ENCODE data around the gene HBE1. TPM values are rescaled to one million over a fixed set of nuclear protein-coding genes. Genes with fewer than 3 reads are reported as not detected.

Gene HBE1
- total and polyA plus RNA-seq, 8 donors = 4.2 to 41.6 (median 16.3) TPM; not detected in 2

DNA sequence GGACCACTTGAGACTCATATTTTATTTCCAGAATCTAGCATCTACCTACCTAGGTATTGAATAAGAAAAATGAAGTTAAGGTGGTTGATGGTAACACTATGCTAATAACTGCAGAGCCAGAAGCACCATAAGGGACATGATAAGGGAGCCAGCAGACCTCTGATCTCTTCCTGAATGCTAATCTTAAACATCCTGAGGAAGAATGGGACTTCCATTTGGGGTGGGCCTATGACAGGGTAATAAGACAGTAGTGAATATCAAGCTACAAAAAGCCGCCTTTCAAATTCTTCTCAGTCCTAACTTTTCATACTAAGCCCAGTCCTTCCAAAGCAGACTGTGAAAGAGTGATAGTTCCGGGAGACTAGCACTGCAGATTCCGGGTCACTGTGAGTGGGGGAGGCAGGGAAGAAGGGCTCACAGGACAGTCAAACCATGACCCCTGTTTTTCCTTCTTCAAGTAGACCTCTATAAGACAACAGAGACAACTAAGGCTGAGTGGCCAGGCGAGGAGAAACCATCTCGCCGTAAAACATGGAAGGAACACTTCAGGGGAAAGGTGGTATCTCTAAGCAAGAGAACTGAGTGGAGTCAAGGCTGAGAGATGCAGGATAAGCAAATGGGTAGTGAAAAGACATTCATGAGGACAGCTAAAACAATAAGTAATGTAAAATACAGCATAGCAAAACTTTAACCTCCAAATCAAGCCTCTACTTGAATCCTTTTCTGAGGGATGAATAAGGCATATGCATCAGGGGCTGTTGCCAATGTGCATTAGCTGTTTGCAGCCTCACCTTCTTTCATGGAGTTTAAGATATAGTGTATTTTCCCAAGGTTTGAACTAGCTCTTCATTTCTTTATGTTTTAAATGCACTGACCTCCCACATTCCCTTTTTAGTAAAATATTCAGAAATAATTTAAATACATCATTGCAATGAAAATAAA, 44.9 kb downstream of the HBE1 start:
- ATAC-seq (peak; percentile 83), DNase-seq (no peak)
- TF ChIP-seq, protein P1, sequence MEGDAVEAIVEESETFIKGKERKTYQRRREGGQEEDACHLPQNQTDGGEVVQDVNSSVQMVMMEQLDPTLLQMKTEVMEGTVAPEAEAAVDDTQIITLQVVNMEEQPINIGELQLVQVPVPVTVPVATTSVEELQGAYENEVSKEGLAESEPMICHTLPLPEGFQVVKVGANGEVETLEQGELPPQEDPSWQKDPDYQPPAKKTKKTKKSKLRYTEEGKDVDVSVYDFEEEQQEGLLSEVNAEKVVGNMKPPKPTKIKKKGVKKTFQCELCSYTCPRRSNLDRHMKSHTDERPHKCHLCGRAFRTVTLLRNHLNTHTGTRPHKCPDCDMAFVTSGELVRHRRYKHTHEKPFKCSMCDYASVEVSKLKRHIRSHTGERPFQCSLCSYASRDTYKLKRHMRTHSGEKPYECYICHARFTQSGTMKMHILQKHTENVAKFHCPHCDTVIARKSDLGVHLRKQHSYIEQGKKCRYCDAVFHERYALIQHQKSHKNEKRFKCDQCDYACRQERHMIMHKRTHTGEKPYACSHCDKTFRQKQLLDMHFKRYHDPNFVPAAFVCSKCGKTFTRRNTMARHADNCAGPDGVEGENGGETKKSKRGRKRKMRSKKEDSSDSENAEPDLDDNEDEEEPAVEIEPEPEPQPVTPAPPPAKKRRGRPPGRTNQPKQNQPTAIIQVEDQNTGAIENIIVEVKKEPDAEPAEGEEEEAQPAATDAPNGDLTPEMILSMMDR (IDR thresholded peaks at IDR 0.05) = no peak
- Histone ChIP-seq H3K27ac (no peak overlapping the region), H3K9me3 (peaks cover 0 to 2% of the 10 kb centered on the region in 2 donors), H3K36me3 (no peaks in the 10 kb centered on the region), H3K4me1 (no peaks in the 10 kb centered on the region), H3K27me3 (no peaks in the 10 kb centered on the region), H3K4me3 (no peak overlapping the region)
- intact Hi-C loops (cut with DNase I) = no loop called here

DNA sequence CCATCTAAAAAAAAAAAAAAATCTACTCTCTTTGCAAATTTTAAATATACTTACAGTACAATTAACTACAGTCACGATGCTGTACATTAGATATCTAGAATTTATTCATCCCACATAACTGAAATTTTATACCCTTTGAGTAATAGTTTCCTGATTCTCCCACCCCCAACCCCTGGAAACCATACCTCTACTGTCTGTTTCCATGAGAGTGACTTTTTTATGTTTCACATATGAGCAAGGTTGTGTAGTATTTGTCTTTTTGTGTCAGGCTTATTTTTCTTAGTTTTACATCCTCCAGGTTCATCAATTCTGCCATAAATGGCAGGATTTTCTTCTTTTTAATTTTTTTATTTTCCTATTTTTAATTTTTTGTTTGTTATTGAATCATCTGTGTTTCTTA, 46.1 kb downstream of the HBE1 start:
- no peak overlapping the region for H3K27ac ChIP-seq
- ATAC-seq (no peak), DNase-seq (no peak)
- intact Hi-C loops (cut with DNase I) = no loop called here
- no peaks in the 10 kb centered on the region for H3K4me1 ChIP-seq
- H3K9me3 ChIP-seq = peaks cover 0 to 2% of the 10 kb centered on the region in 2 donors
- no peaks in the 10 kb centered on the region for H3K36me3 ChIP-seq
- H3K27me3 ChIP-seq = no peaks in the 10 kb centered on the region
- no peak overlapping the region for H3K4me3 ChIP-seq
- TF ChIP-seq, protein P1 (IDR thresholded peaks at IDR 0.05) = no peak

DNA sequence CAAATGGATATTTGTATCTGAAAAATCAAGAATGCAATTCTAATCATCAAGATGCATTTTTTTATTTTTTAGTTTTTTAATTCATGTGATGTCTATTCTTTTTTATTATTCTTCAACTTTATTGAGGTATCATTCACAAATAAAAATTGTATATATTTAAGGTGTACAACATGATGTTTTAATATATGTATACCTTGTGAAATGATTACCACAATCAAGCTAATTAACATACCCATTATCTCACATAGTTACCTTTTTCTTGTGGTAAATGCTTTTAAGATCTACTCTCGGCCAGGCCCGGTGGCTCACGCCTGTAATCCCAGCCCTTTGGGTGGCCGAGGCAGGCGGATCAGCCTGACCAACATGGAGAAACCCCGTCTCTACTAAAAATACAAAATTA, 46.6 kb downstream of the HBE1 start:
- no peaks in the 10 kb centered on the region for H3K4me1 ChIP-seq
- H3K27ac ChIP-seq = no peak overlapping the region
- intact Hi-C loops (cut with DNase I) = no loop called here
- no peak for DNase-seq
- TF ChIP-seq, protein P1 (IDR thresholded peaks at IDR 0.05) = no peak
- H3K4me3 ChIP-seq = no peak overlapping the region
- no peaks in the 10 kb centered on the region for H3K36me3 ChIP-seq
- H3K27me3 ChIP-seq = no peaks in the 10 kb centered on the region
- ATAC-seq = no peak
- H3K9me3 ChIP-seq = peaks cover 0 to 2% of the 10 kb centered on the region in 2 donors

Other genes starting within 250 kb of the HBE1 start
- not detected for gene OR52J3, start 223.4 kb downstream of the HBE1 start, total RNA-seq
- not detected for gene OR52J3, start 223.4 kb downstream of the HBE1 start, polyA plus RNA-seq (ENCODE audit: insufficient read length in 6 of 6)
- not detected for gene OR52E2, start 210.3 kb downstream of the HBE1 start, total RNA-seq
- not detected for gene OR52E2, start 210.3 kb downstream of the HBE1 start, polyA plus RNA-seq (ENCODE audit: insufficient read length in 6 of 6)
- not detected for gene OR52E1, start 200.4 kb downstream of the HBE1 start, total RNA-seq
- gene OR52E1, start 200.4 kb downstream of the HBE1 start, polyA plus RNA-seq (ENCODE audit: insufficient read length in 6 of 6) = not detected
- gene OR52A5, start 131.6 kb downstream of the HBE1 start, total RNA-seq = not detected
- gene OR52A5, start 131.6 kb downstream of the HBE1 start, polyA plus RNA-seq (ENCODE audit: insufficient read length in 6 of 6) = not detected
- not detected for gene OR52A1, start 115.2 kb downstream of the HBE1 start, total RNA-seq
- under 1 TPM; 0.02 to 0.03 (median 0.03) TPM for gene OR52A1, start 115.2 kb downstream of the HBE1 start, polyA plus RNA-seq (ENCODE audit: insufficient read length in 6 of 6)
- not detected for gene OR51V1, start 69.3 kb downstream of the HBE1 start, total RNA-seq
- not detected for gene OR51V1, start 69.3 kb downstream of the HBE1 start, polyA plus RNA-seq (ENCODE audit: insufficient read length in 6 of 6)
- gene HBB, start 42.9 kb downstream of the HBE1 start, total RNA-seq = 100 to 1,000 TPM; 247 to 273 TPM
- gene HBB, start 42.9 kb downstream of the HBE1 start, polyA plus RNA-seq (ENCODE audit: insufficient read length in 6 of 6) = 100 to 1,000 TPM; 137 to 967 (median 304) TPM
- under 1 TPM in 1 of 2 donors, not detected in 1; 0.82 TPM for gene HBD, start 35.5 kb downstream of the HBE1 start, total RNA-seq
- 1 to 10 TPM in 3 of 6 donors, under 1 TPM in 3; 0.44 to 1.2 (median 0.96) TPM for gene HBD, start 35.5 kb downstream of the HBE1 start, polyA plus RNA-seq (ENCODE audit: insufficient read length in 6 of 6)
- not detected for gene HBG1, start 20.1 kb downstream of the HBE1 start, total RNA-seq
- gene HBG1, start 20.1 kb downstream of the HBE1 start, polyA plus RNA-seq (ENCODE audit: insufficient read length in 6 of 6) = 1,000 to 10,000 TPM in 3 of 6 donors, 10 to 100 TPM in 1, 1 to 10 TPM in 2; 3.5 to 2,797 (median 512) TPM
- gene HBG2, start 15.2 kb downstream of the HBE1 start, total RNA-seq = not detected
- 1,000 to 10,000 TPM; 1,963 to 7,853 (median 3,552) TPM for gene HBG2, start 15.2 kb downstream of the HBE1 start, polyA plus RNA-seq (ENCODE audit: insufficient read length in 6 of 6)
- gene OR51B4, start 32.0 kb upstream of the HBE1 start, total RNA-seq = not detected
- gene OR51B4, start 32.0 kb upstream of the HBE1 start, polyA plus RNA-seq (ENCODE audit: insufficient read length in 6 of 6) = under 1 TPM in 5 of 6 donors, not detected in 1; 0.35 to 0.58 (median 0.53) TPM
- not detected for gene OR51B2, start 54.4 kb upstream of the HBE1 start, total RNA-seq
- gene OR51B2, start 54.4 kb upstream of the HBE1 start, polyA plus RNA-seq (ENCODE audit: insufficient read length in 6 of 6) = under 1 TPM in 1 of 6 donors, not detected in 5; 0.23 TPM
- under 1 TPM; 0.29 to 0.41 TPM for gene OR51B5, start 73.6 kb upstream of the HBE1 start, total RNA-seq
- gene OR51B5, start 73.6 kb upstream of the HBE1 start, polyA plus RNA-seq (ENCODE audit: insufficient read length in 6 of 6) = under 1 TPM; 0.41 to 0.87 (median 0.71) TPM
- not detected for gene OR51B6, start 81.6 kb upstream of the HBE1 start, total RNA-seq
- gene OR51B6, start 81.6 kb upstream of the HBE1 start, polyA plus RNA-seq (ENCODE audit: insufficient read length in 6 of 6) = under 1 TPM in 1 of 6 donors, not detected in 5; 0.14 TPM
- gene OR51M1, start 113.9 kb upstream of the HBE1 start, total RNA-seq = not detected
- gene OR51M1, start 113.9 kb upstream of the HBE1 start, polyA plus RNA-seq (ENCODE audit: insufficient read length in 6 of 6) = under 1 TPM in 4 of 6 donors, not detected in 2; 0.06 to 0.24 (median 0.08) TPM
- gene OR51Q1, start 152.2 kb upstream of the HBE1 start, total RNA-seq = not detected
- gene OR51Q1, start 152.2 kb upstream of the HBE1 start, polyA plus RNA-seq (ENCODE audit: insufficient read length in 6 of 6) = not detected
- gene OR51I1, start 171.6 kb upstream of the HBE1 start, total RNA-seq = not detected
- gene OR51I1, start 171.6 kb upstream of the HBE1 start, polyA plus RNA-seq (ENCODE audit: insufficient read length in 6 of 6) = not detected
- gene OR51I2, start 179.4 kb upstream of the HBE1 start, total RNA-seq = not detected
- under 1 TPM in 2 of 6 donors, not detected in 4; 0.04 to 0.07 TPM for gene OR51I2, start 179.4 kb upstream of the HBE1 start, polyA plus RNA-seq (ENCODE audit: insufficient read length in 6 of 6)
- gene OR52D1, start 218.7 kb upstream of the HBE1 start, total RNA-seq = not detected
- under 1 TPM in 2 of 6 donors, not detected in 4; 0.13 to 0.18 TPM for gene OR52D1, start 218.7 kb upstream of the HBE1 start, polyA plus RNA-seq (ENCODE audit: insufficient read length in 6 of 6)
- gene UBQLN3, start 240.0 kb upstream of the HBE1 start, total RNA-seq = under 1 TPM; 0.23 to 0.37 TPM
- under 1 TPM in 1 of 6 donors, not detected in 5; 0.06 TPM for gene UBQLN3, start 240.0 kb upstream of the HBE1 start, polyA plus RNA-seq (ENCODE audit: insufficient read length in 6 of 6)
- under 1 TPM; 0.50 to 0.67 TPM for gene UBQLNL, start 246.8 kb upstream of the HBE1 start, total RNA-seq
- gene UBQLNL, start 246.8 kb upstream of the HBE1 start, polyA plus RNA-seq (ENCODE audit: insufficient read length in 6 of 6) = 1 to 10 TPM; 1.2 to 2.2 (median 1.7) TPM